ENCODE results near the gene GGA2. TPM values are rescaled to one million over a fixed set of nuclear protein-coding genes. Genes with fewer than 3 reads are reported as not detected.
"Not testable (repeated sequence)": the region's sequence is repeated elsewhere in the genome, so short reads cannot be mapped to it uniquely, and the experiment has no call there.

GGA2 gene
- 99.4 TPM for total RNA-seq

GRCh38 chr16:23510164-23510914, at the start of gene GGA2:
Gene GGA2, minus strand, starts transcription at chr16:23510494. Its CDS starts 83 bp downstream, at chr16:23510411.
- peak; percentile 88 for DNase-seq (ENCODE audit: low spot score)

GRCh38 chr16:23557779-23558702, 47.7 kb upstream of the GGA2 start:
- peak; percentile 46 for DNase-seq (ENCODE audit: low spot score)

DNA sequence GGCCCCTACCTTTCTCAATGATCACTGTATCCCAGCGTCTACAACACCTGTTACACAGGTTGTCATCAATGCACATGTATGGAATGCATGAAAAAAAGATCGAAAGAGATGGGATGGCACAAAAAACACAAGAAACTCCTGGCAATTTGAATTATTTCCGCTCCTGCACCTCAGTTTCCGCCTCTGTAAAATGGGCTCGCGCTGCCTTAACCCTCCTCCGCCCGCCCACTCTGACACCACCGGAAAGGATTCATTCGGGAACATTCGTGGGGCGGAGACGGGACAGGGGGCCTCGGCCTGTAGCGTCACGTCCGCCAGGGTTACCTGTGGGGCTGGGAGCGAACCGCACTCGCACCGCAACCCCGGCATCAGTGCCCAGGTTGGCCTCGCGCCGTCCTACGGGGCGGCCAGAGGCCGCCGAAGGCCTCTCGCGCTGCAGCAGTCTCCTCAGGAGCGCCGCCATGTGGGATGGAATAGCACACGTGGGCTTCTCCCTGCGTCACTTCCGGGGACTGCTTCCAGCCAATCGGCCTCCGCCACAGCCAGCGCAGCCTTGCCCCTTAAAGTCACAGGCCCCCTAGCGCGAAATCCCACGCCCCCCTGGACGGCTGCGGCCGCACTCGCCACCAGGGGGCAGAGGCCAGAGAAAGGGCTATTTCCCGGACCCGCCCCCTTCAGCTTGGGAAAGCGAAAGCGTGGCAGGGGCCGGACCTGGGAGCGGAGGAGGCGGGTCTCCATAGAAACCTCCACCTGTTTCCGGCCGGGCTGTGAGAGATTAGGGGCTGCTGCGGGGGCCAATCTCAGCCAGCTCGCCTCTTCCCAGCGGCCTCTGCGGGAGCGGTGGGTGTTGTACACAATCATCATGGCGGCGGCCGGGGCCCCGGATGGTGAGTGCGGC, 46.8 kb upstream of the GGA2 start, which contains the start of the genes EARS2 and UBFD1:
Gene EARS2 (minus strand): TSS at position 470 of the 898 bp plus-strand sequence. CDS start 7 bp downstream, at position 463.
Gene UBFD1 (plus strand): TSS at position 847 of the 898 bp plus-strand sequence. CDS start 16 bp downstream, at position 863.
- peak; percentile 98 for DNase-seq (ENCODE audit: low spot score)

DNA sequence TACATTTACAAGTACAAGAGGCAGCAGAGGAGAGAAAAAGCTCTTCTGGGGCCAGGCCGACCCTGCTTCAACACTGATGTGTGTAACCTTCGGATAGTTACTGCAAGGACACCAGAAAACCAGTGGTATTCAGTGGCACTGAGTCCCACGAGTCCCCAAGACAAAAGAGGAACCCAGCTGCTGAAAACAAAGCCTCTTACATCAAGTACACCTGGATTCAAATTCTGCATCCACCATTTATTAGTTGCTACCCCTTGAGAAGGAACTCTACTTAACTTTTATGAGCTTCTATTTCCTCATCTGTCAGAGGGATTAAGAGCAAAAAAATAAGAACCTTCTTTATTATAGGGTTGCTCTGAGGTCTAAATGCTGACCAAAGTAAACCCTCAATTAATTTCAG, 44.2 kb upstream of the GGA2 start:
- DNase-seq (ENCODE audit: low spot score), result no peak

- DNase-seq (ENCODE audit: low spot score), result no peak
These were observed 41.9 kb upstream of the GGA2 start for GRCh38 chr16:23552161-23552560.

DNA sequence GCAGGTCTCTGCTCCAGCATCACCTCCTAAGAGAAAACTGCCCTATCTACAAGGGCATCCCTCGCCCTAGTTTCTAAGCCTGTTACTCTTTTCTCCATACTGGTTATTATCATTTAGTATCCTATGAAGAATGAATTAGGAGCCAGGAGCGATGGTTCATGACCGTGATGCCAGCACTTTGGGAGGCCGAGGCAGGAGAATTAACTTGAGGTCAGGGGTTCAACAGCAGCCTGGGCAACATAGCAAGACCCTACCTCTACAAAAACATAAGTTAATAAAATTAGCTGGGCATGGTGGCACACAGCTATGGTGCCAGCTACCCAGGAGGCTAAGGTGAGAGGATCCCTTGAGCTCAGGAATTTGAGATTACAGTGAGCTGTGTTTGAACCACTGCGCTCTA, 39.6 kb upstream of the GGA2 start:
- no peak for DNase-seq (ENCODE audit: low spot score)

DNA sequence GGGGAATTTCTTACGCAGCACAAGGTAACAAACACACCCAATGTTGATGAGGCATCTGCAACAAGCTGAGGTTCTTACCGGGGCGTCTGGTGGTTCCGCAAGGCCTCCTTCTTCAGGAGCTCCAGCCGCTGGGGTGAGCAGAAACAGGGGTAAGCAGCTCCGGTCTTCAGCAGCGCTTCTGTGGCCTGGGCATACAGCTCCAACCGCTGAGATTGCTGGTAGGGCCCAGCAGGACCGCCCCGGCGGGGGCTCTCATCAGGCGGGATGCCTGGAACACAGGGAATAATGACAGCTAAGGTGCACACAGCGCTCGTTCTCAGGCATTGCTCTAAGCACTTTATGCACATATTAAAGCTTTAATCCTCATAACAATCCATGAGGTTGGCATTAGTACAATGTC, 34.1 kb upstream of the GGA2 start:
- DNase-seq (ENCODE audit: low spot score), result no peak

DNA sequence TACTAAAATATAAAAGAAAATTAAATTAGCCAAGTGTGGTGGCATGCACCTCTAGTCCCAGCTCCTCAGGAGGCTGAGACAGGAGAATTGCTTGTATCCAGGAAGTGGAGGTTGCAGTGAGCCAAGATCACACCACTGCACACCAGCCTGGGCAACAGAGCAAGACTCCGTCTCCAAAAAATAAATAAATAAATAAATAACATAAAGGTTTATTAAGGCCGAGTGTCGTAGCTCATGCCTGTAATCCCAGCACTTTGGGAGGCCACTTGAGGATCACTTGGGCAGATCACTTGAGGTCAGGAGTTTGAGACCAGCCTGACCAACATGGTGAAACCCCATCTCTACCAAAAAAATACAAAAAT, 30.5 kb upstream of the GGA2 start:
- DNase-seq (ENCODE audit: low spot score), result not testable (repeated sequence)

DNA sequence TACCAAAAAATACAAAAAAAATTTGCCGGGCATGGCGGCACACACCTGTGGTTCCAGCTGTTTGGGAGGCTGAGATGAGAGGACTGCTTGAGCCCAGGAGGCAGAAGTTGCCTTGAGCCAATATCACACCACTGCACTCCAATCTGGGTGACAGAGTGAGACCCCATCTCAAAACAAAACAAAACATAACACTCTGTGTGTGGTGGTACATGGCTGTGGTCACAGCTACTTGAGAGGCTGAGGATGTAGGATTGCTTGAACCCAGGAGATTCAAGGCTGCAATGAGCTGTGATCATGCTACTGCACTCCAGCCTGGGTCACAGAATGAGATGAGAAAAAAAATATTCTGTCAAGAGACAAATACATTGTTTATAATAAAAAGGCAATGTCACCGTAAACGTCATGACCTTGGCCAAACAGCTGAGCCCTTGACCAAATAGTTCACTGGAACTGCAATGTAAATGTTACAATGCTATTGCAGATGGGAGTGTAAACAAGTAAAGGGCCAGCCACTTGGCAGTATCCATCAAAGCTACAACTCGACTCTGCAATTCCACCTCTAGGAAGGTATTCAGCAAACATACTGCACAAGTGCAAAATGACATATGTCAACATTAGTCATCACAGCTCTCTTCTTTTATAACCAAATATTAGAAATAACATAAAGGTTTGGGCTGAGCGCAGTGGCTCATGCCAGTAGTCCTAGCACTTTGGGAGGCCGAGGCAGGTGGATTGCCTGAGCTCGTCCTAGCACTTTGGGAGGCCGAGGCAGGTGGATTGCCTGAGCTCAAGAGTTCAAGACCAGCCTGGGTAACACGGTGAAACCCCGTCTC, 29.9 kb upstream of the GGA2 start:
- DNase-seq (ENCODE audit: low spot score), result no peak

DNA sequence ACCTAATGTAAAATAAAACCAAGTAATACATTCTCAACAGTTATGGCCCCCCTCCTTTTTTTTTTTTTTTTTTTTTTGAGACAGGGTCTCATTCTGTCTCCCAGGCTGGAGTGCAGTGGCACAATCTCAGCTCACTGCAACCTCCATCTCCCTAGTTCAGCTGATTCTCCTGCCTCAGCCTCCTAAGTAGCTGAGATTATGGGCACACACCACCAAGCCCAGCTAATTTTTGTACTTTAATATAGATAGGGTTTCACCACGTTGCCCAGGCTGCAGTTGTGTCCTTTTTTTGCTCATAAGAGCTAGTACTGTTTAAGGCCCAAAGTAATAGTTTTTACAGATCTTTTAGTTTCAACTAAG, 28.6 kb upstream of the GGA2 start:
- no peak for DNase-seq (ENCODE audit: low spot score)

DNA sequence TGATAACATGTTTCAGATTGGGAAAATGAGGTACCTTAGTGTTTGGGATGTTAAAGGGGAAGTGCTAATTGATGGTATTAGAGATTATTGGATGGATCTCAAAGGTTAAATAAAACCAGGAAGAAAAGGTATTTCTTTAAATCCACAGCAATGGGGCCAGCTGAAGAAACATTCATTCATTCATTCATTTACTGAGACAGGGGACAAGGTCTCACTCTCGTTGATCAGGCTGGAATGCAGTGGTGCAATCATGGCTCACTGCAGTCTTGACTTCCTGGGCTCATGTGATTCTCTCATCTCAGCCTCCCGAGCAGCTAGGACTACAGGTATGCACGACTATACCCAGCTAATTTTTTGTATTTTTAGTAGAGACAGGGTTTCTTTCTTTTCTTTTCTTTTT, 27.1 kb upstream of the GGA2 start:
- DNase-seq (ENCODE audit: low spot score), result no peak

GRCh38 chr16:23535901-23536300, 25.6 kb upstream of the GGA2 start:
- DNase-seq (ENCODE audit: low spot score), result no peak

DNA sequence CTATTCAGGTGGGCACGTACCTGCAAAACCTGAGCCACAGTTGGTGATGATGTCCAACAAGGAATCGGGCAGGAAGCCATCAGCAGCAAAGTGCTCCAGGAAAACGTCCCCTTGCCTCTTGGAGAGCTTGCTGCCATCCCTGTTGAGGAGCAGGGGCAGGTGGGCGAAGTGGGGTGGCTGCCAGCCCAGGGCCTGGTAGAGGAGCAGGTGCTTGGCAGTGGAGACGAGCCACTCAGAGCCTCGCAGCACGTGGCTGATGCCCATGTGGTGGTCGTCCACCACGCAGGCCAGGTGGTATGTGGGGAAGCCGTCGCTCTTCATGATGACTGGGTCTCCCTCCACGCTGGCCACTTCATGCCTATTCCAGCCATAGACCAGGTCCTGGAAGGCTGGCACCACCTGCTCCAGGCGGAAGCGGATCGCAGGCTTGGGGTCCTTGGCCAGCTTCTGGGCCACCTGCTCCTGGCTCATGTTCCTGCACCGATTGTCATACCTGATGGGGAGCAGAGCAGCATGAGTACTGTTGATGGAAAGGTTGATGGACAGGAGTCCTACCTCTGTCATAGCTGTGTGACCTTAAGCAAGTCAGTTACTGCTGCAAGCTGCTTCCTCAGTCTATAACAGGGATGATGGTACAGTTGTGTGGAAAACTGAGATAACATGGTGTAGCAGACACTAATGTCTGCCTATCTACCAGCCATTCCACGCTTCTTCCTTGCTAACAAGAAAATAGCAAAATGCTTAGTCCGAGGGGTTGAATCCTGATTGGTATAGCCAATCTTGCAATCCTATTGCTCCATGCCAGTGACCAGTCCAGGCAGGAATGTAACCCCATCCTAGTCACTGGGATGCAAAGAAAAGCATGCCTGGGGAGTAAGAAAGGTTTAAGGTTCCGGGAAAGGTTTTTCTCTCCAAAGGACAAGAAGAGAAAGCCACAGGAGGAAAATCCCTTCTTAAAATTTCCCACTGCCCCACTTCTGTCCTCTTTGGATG, 24.9 kb upstream of the GGA2 start:
- DNase-seq (ENCODE audit: low spot score), result no peak

DNA sequence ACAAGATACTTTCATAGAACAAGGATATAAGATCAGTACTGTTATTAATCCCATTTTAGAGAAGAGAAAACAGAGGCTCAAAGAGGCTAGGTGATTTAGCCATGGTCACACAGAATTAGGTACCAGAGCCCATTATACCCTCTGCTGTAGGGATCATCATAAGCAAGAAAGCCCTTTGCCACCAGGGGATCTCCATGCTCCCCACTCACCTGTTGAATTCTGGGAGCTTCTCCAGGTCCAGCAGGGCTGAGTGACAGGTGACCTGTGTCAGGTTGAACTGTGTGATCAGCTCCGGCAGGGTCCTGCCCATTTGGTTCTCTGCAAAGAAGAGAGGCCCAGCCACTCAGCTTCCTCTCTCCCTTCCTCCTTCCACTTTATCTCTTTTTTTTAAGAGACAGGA, 22.2 kb upstream of the GGA2 start:
- DNase-seq (ENCODE audit: low spot score), result no peak

GRCh38 chr16:23530062-23530461, 19.8 kb upstream of the GGA2 start:
- no peak for DNase-seq (ENCODE audit: low spot score)

DNA sequence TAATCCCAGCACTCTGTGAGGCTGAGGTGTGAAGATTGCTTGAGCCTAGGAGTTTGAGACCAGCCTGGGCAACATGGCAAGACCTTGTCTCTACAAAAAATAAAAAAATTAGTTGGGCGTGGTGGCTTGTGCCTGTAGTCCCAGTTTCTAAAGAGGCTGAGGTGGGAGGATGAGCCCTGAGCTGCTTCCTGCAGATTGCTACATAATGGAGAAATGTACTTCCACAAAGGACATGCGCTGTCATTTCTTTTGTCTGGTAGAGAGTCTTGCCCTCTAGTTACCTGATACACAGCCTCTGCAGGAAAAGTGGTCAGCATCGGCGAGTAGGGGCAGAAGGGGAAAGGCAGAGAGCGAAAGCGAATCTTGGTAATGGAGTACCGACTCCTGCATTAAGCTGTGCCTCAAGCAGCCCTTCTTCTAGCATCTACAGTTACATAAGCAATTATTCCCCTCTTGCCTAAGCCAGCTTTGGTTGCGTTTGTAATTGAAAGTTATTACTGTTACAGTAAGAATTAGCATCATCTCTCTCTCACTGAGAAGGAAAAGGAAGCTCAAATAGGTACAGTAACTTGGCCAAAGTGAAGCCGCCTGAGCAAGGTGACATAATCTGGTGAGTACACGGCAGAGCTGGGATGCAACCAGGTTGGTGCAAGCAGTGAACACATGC, 18.5 kb upstream of the GGA2 start:
- DNase-seq (ENCODE audit: low spot score), result no peak

- no peak for DNase-seq (ENCODE audit: low spot score)
These were observed 17.8 kb upstream of the GGA2 start for GRCh38 chr16:23527961-23528643.

- DNase-seq (ENCODE audit: low spot score), result no peak
These were observed 14.6 kb upstream of the GGA2 start for GRCh38 chr16:23524886-23525285.
